Smooth muscle cell (in vitro differentiated cells): ENCODE results near the gene SH3BGRL. TPM values are rescaled to one million over a fixed set of nuclear protein-coding genes. Genes with fewer than 3 reads are reported as not detected.
A peak's percentile ranks its signal among the peaks of the same experiment; 100 is the strongest.

Experiments
- DNase-seq: peaks from one replicate; lab custom pipeline; 2025; ENCODE audit not compliant: unreplicated experiment; lab: John Stamatoyannopoulos, UW
- H2AFZ ChIP-seq: fragments of 200-600 bp; sonication (generic); 2 replicates; pipeline ENCODE4 v1.6.0; 2016; ENCODE audit warnings: antibody characterized with exemption, low read depth, mild to moderate bottlenecking
- H3F3A ChIP-seq: fragments of 200-600 bp; sonication (generic); 2 replicates; pipeline ENCODE4 v1.6.0; 2017; ENCODE audit warnings: antibody characterized with exemption, low read depth
- H3K27ac ChIP-seq: fragments of 200-600 bp; sonication (generic); 2 replicates; pipeline ENCODE4 v1.5.1; 2016; ENCODE audit warnings: low read depth, mild to moderate bottlenecking
- H3K27me3 ChIP-seq: fragments of 200-600 bp; sonication (generic); 2 replicates; pipeline ENCODE4 v1.6.1; 2016; ENCODE audit warnings: low read depth, mild to moderate bottlenecking
- H3K36me3 ChIP-seq: fragments of 200-600 bp; sonication (generic); 2 replicates; pipeline ENCODE4 v1.5.1; 2016; ENCODE audit warnings: low read depth
- H3K4me1 ChIP-seq: fragments of 200-600 bp; sonication (generic); 2 replicates; pipeline ENCODE4 v1.5.1; 2016; ENCODE audit warnings: low read depth
- H3K4me2 ChIP-seq: fragments of 200-600 bp; sonication (generic); 2 replicates; pipeline ENCODE4 v1.6.0; 2016; ENCODE audit warnings: mild to moderate bottlenecking
- H3K4me3 ChIP-seq: fragments of 200-600 bp; sonication (generic); 2 replicates; pipeline ENCODE4 v1.5.1; 2016; ENCODE audit warnings: mild to moderate bottlenecking
- H3K79me2 ChIP-seq: fragments of 200-600 bp; sonication (generic); 2 replicates; pipeline ENCODE4 v1.6.0; 2016; ENCODE audit warnings: low read depth, mild to moderate bottlenecking
- H3K9ac ChIP-seq: fragments of 200-600 bp; sonication (generic); 2 replicates; pipeline ENCODE4 v1.6.0; 2016; ENCODE audit warnings: low read depth
- H3K9me3 ChIP-seq: fragments of 200-600 bp; sonication (generic); replicated peaks from 2 replicates; pipeline ENCODE4 v1.5.1; 2016; ENCODE audit warnings: low read depth
- H4K20me1 ChIP-seq: fragments of 200-600 bp; sonication (generic); 2 replicates; pipeline ENCODE4 v1.6.0; 2016; ENCODE audit warnings: low read depth
- CTCF ChIP-seq: fragments of 200-600 bp; sonication (generic); IDR thresholded peaks from 2 replicates; pipeline ENCODE4 v1.5.1; 2017; ENCODE audit warnings: borderline replicate concordance, mild to moderate bottlenecking, antibody characterized with exemption; ENCODE audit not compliant: insufficient read depth, poor library complexity, severe bottlenecking
- WGBS: methylation state at CpG from one replicate; pipeline ENCODE4 v1.1.7; 2016; ENCODE audit warnings: low lambda C conversion rate; 5-methylcytosine and 5-hydroxymethylcytosine counted together
- polyA plus RNA-seq: library from polyadenylated mRNA; unstranded; fragments of >200 nt; fragmentation: Nextera tagmentation; extraction: Ambion mirVana; gene quantifications from 2 replicates; pipeline ENCODE4 v1.2.1, GENCODE V29; 2016
- total RNA-seq: library from RNA; depleted of rRNA; stranded (reverse); fragments of >200 nt; gene quantifications from 2 replicates; pipeline ENCODE4 v1.2.3, GENCODE V29; 2014

The SH3BGRL gene
- total and polyA plus RNA-seq, 2 experiments from 2014 or later: 143 to 196 TPM

- Histone ChIP-seq H3K4me2 (no peak overlapping the region), H3K4me1 (no peaks in the 10 kb centered on the region), H3K36me3 (no peaks in the 10 kb centered on the region), H3K79me2 (no peaks in the 10 kb centered on the region), H3K27me3 (no peaks in the 10 kb centered on the region), H3K27ac (no peak overlapping the region), H4K20me1 (no peaks in the 10 kb centered on the region), H3K9me3 (no peaks in the 10 kb centered on the region), H3K4me3 (no peak overlapping the region), H3K9ac (no peak overlapping the region), H2AFZ (no peak overlapping the region), H3F3A (no peaks in the 10 kb centered on the region)
- DNase-seq: no peak
- 70% methylated on average over 2 of the region's 2 CpGs for WGBS
- TF ChIP-seq CTCF: no peak
Observed at GRCh38 chrX:81195259-81195658, 6.6 kb upstream of the SH3BGRL start.

GRCh38 chrX:81195712-81196111, 6.2 kb upstream of the SH3BGRL start:
- Histone ChIP-seq H3K36me3 (no peaks in the 10 kb centered on the region), H3K9me3 (no peaks in the 10 kb centered on the region), H3K4me3 (no peak overlapping the region), H3K79me2 (no peaks in the 10 kb centered on the region), H4K20me1 (no peaks in the 10 kb centered on the region), H3F3A (no peaks in the 10 kb centered on the region), H3K9ac (no peak overlapping the region), H3K27ac (no peak overlapping the region), H3K4me2 (no peak overlapping the region), H3K27me3 (no peaks in the 10 kb centered on the region), H2AFZ (no peak overlapping the region), H3K4me1 (no peaks in the 10 kb centered on the region)
- DNase-seq: no peak
- TF ChIP-seq CTCF: peak; percentile 54
- WGBS: 15% methylated on average over 5 of the region's 5 CpGs

GRCh38 chrX:81201071-81201470, 831 bp upstream of the SH3BGRL start:
- DNase-seq: no peak
- H3K36me3 ChIP-seq: no peaks in the 10 kb centered on the region
- H4K20me1 ChIP-seq: no peaks in the 10 kb centered on the region
- H2AFZ ChIP-seq: peak overlapping the region; percentile 70
- peak overlapping the region; percentile 70 for H3K4me3 ChIP-seq
- H3K79me2 ChIP-seq: peaks cover 37% of the 10 kb centered on the region
- H3F3A ChIP-seq: no peaks in the 10 kb centered on the region
- H3K27me3 ChIP-seq: no peaks in the 10 kb centered on the region
- no peaks in the 10 kb centered on the region for H3K9me3 ChIP-seq
- peak overlapping the region; percentile 78 for H3K27ac ChIP-seq
- WGBS: 41% methylated on average over 1 of the region's 1 CpG
- peak overlapping the region; percentile 82 for H3K4me2 ChIP-seq
- H3K4me1 ChIP-seq: no peaks in the 10 kb centered on the region
- H3K9ac ChIP-seq: peak overlapping the region; percentile 74
- TF ChIP-seq CTCF: no peak

GRCh38 chrX:81202456-81202819, 536 bp downstream of the SH3BGRL start:
- DNase-seq: no peak
- Histone ChIP-seq H3F3A (no peaks in the 10 kb centered on the region), H3K4me3 (peak overlapping the region; percentile 70), H3K9me3 (no peaks in the 10 kb centered on the region), H3K9ac (peak overlapping the region; percentile 41), H3K4me2 (peak overlapping the region; percentile 82), H4K20me1 (no peaks in the 10 kb centered on the region), H3K27ac (peak overlapping the region; percentile 49), H3K4me1 (no peaks in the 10 kb centered on the region), H3K36me3 (no peaks in the 10 kb centered on the region), H3K27me3 (no peaks in the 10 kb centered on the region), H2AFZ (peak overlapping the region; percentile 81), H3K79me2 (peaks cover 49% of the 10 kb centered on the region)
- 32% methylated on average over 8 of the region's 8 CpGs for WGBS
- TF ChIP-seq CTCF: no peak
